Motor neuron (in vitro differentiated cells): ENCODE data around the gene RANBP2. TPM values are rescaled to one million over a fixed set of nuclear protein-coding genes. Genes with fewer than 3 reads are reported as not detected.
"Not testable (repeated sequence)": the region's sequence is repeated elsewhere in the genome, so short reads cannot be mapped to it uniquely, and the experiment has no call there.

Experiments
- ATAC-seq, 8 experiments: fragments of 200-7000 bp; cut with Tn5 transposase; replicated peaks in 6 of 8; 2 replicates each; pipeline ENCODE4 v1.8.0; 2021; ENCODE audit warnings: mild to moderate bottlenecking in 8 of 8, moderate library complexity in 8 of 8
- H3K27ac ChIP-seq, 2 donors: fragments of 250-450 bp; sonication (Bioruptor Pico); 2 replicates each; pipeline ENCODE4 v1.9.0; 2021; ENCODE audit warnings: antibody characterized with exemption in 2 of 2, mild to moderate bottlenecking in 2 of 2, moderate library complexity in 1 of 2
- H3K4me1 ChIP-seq, 2 donors: fragments of 250-450 bp; sonication (Bioruptor Pico); replicated peaks in 1 of 2; 2 replicates each; pipeline ENCODE4 v1.6.1; 2021; ENCODE audit warnings: antibody characterized with exemption in 2 of 2, mild to moderate bottlenecking in 2 of 2, moderate library complexity in 1 of 2
- H3K4me3 ChIP-seq, 5 donors: fragments of 250-450 bp; sonication (Bioruptor Pico); 2 replicates each; pipeline ENCODE4 v1.9.0; 2021; ENCODE audit warnings: antibody characterized with exemption in 5 of 5, mild to moderate bottlenecking in 5 of 5, moderate library complexity in 4 of 5
- WGBS, 10 experiments: fragments of 450-650 bp; shearing (Covaris generic); methylation state at CpG; one replicate each; pipeline ENCODE4 v1.0.0; 2022; 5-methylcytosine and 5-hydroxymethylcytosine counted together
- in situ Hi-C, 9 experiments: fragments of 400-800 bp; cut with MboI; loops; one replicate each; pipeline ENCODE4 v1.15.0; 2021; ENCODE audit warnings: low sequenced_read_pairs in 9 of 9, low pct_unique_long_range_greater_than_20kb in 2 of 9; ENCODE audit not compliant: unreplicated experiment in 9 of 9
- total RNA-seq, 8 experiments: library from RNA; unstranded; fragments of 300-600 nt; gene quantifications; 2 replicates each; pipeline versions ENCODE4 v1.2.3 to v1.2.4, GENCODE V29; 2022

RANBP2 gene
- total RNA-seq, 8 experiments from 2014 or later = 45.3 to 87.3 (median 63.9) TPM

DNA sequence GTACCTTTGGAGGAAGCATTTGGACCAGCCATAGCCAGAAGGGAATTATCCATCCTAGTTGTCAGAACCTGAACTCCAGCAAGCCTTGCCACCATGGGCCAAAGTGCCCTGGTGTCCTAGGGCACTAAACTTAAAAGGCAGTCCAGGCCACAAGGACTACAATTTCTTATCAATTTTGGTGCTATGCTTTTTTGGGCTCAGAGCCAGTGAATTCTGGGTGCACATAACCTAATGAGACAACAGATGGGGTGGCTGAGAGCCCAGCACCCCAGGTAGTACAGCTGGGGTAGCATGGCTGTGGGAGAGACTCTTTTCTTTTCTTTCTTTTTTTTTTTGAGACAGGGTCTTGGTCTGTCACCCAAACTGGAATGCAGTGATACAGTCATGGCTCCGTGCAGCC is 14.4 kb upstream of the RANBP2 start:
- no peak for ATAC-seq
- in situ Hi-C loops = no loop called here
- 63 to 100% (median 78%) methylated on average over 1 of the region's 1 CpG; no CpG with 5 or more reads in 7 of the 10 experiments for WGBS, 10 experiments
- Histone ChIP-seq H3K4me3 (no peak overlapping the region), H3K4me1 (no peaks in the 10 kb centered on the region), H3K27ac (no peak overlapping the region)

DNA sequence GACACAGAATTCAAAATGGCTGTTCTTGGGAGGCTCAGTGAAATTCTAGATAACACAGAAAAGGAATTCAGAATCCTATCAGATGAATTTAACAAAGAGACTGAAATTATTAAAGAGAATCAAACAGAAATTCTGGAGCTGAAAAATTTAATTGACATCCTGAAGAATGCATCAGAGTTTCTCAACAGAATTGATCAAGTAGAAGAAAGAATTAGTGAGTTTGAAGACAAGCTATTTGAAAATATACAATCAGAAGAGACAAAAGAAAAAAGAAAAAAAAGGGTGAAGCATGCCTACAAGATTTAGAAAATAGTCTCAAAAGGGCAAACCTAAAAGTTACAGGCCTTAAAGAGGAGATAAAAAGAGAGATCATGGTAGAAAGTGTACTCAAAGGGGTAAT is 12.0 kb upstream of the RANBP2 start:
- Histone ChIP-seq H3K4me1 (no peaks in the 10 kb centered on the region), H3K27ac (no peak overlapping the region), H3K4me3 (no peak overlapping the region)
- no peak for ATAC-seq
- in situ Hi-C loops = no loop called here

DNA sequence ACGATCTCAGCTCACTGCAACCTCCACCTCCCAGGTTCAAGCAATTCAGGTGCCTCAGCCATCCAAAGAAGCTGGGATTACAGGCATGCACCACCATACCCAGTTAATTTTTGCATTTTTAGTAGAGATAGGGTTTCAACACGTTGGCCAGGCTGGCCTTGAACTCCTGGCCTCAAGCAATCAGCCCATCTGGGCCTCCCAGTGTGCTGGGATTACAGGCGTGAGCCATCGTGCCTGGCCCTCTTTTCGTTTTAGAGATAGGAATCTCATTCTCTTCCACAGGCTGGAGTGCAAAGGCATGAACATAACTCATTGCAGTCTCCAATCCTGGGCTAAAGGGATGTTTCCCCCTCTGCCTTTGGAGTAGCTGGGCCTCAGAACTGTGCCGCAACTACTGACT is 2.3 kb upstream of the RANBP2 start:
- H3K4me1 ChIP-seq, H3K4me3 ChIP-seq, in situ Hi-C loops, H3K27ac ChIP-seq, ATAC-seq: not testable (repeated sequence)
- 44 to 100% (median 79%) methylated on average over 1 to 6 of the region's 6 CpGs; no CpG with 5 or more reads in 4 of the 10 experiments for WGBS, 10 experiments

DNA sequence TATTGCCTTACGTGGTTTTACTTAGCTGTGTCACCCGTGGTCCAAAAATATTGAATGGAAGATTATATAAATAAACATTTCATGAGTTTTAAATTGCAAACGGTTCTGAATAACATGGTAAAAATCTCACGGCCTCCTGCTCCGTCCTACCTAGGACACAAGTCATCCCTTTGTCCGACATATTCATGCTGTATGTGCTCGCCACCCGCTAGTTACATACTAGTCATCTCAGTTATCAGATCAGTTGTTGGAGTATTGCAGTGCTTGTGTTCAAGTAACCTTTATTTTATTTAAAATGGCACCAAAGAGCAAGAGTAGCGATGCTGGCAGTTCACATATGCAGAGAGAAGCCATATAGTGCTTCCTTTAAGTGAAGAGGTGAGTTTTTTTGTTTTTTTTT is 6.8 kb downstream of the RANBP2 start:
- WGBS, 10 experiments = 20 to 100% (median 90%) methylated on average over 1 to 8 of the region's 9 CpGs; no CpG with 5 or more reads in 1 of the 10 experiments
- ATAC-seq, in situ Hi-C loops, H3K4me3 ChIP-seq, H3K4me1 ChIP-seq, H3K27ac ChIP-seq: not testable (repeated sequence)

DNA sequence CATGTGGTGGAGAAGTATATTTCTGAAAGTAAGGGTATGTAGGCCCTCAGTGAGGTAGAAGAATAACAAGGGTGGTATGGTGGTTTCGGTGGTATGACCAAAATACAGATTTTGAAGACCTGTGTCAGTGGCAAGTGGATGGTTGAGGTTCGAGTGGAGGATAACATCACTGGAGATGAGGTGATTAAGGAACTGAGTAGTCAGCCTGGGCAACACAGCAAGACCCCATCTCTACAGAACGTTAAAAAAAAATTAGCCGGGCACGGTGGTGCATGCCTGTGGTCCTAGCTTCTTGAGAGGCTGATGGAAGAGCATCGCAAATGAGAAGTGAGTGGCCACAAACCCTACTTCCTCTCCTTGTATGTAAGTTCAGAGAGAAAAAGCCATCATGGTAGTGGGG is 15.4 kb downstream of the RANBP2 start:
- H3K4me1 ChIP-seq, ATAC-seq, H3K27ac ChIP-seq, H3K4me3 ChIP-seq, in situ Hi-C loops: not testable (repeated sequence)
- WGBS, 10 experiments = 80 to 100% (median 80%) methylated on average over 1 of the region's 6 CpGs; no CpG with 5 or more reads in 7 of the 10 experiments

DNA sequence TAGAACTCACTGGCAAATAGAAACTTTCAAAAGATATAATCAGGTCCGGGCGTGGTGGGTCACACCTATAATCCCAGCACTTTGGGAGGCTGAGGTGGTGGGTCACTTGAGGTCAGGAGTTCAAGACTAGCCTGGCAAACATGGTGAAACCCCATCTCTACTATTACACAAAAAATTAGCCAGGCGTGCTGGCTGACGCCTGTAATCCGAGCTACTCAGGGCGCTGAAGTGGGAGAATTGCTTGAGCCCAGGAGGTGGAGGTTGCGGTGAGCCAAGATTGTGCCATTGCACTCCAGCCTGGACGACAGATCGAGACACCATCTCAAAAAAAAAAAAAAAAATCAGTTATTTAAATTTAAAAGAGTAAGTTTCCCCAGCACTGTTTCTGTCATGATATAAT is 38.7 kb downstream of the RANBP2 start:
- whole genome bisulfite sequencing, 10 experiments = 88 to 100% (median 94%) methylated on average over 1 to 3 of the region's 9 CpGs; no CpG with 5 or more reads in 5 of the 10 experiments
- H3K27ac ChIP-seq, ATAC-seq, H3K4me3 ChIP-seq, H3K4me1 ChIP-seq, in situ Hi-C loops: not testable (repeated sequence)

DNA sequence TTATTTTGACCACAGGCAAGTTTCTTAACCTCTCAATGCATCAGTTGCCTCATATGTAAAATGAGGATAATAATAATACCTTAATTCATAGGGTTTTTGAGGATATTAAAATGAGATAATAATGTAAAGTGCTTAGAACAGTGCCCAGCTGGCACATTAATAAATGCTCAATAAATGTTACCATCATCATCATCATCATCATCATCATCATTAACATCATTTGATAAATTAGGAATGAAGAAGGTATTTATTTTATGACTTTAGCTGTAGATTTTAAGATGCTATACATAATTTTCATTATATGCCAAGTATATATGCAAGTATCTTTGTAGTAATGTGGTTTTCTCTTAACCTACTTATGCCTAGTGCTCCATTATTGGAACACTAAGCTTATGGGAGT is 43.3 kb downstream of the RANBP2 start:
- H3K4me1 ChIP-seq, in situ Hi-C loops, ATAC-seq, H3K4me3 ChIP-seq, H3K27ac ChIP-seq: not testable (repeated sequence)

DNA sequence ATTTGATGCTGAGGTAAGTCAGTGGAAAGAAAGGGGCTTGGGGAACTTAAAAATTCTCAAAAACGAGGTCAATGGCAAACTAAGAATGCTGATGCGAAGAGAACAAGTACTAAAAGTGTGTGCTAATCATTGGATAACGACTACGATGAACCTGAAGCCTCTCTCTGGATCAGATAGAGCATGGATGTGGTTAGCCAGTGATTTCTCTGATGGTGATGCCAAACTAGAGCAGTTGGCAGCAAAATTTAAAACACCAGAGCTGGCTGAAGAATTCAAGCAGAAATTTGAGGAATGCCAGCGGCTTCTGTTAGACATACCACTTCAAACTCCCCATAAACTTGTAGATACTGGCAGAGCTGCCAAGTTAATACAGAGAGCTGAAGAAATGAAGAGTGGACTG is 47.4 kb downstream of the RANBP2 start:
- H3K4me1 ChIP-seq, H3K4me3 ChIP-seq, ATAC-seq, in situ Hi-C loops, H3K27ac ChIP-seq: not testable (repeated sequence)
- 17 to 100% (median 92%) methylated on average over 1 to 4 of the region's 5 CpGs; no CpG with 5 or more reads in 2 of the 10 experiments for WGBS, 10 experiments

DNA sequence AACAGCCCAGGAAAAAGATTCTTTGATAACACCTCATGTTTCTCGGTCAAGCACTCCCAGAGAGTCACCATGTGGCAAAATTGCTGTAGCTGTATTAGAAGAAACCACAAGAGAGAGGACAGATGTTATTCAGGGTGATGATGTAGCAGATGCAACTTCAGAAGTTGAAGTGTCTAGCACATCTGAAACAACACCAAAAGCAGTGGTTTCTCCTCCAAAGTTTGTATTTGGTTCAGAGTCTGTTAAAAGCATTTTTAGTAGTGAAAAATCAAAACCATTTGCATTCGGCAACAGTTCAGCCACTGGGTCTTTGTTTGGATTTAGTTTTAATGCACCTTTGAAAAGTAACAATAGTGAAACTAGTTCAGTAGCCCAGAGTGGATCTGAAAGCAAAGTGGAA is 48.6 kb downstream of the RANBP2 start:
- H3K4me1 ChIP-seq, ATAC-seq, in situ Hi-C loops, H3K4me3 ChIP-seq, H3K27ac ChIP-seq: not testable (repeated sequence)
- WGBS, 10 experiments = no CpG with 5 or more reads among the region's 2 CpGs

DNA sequence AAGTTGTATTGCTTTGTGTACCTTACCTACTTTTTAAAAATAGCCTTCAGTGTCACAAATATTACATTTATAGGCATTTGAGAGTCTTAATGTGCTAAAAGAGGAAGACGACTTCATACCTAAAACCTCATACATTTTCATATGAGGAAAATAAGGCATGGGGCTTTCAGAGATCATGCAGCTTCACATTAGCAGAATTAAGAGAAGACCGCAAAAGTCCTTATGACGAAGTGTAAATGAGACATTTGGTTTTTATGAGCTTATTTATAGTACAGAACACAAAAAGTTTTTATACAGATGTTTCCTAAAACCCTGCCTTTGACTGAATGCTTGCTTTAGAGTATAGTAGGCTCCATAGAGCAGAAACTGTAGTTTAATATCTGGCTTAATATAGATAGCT is 57.2 kb downstream of the RANBP2 start:
- 63 to 100% (median 90%) methylated on average over 1 to 3 of the region's 3 CpGs; no CpG with 5 or more reads in 1 of the 10 experiments for WGBS, 10 experiments
- H3K4me1 ChIP-seq = no peaks in the 10 kb centered on the region
- H3K4me3 ChIP-seq = no peak overlapping the region
- H3K27ac ChIP-seq = no peak overlapping the region
- ATAC-seq = no peak
- in situ Hi-C loops = loop anchor here in 1 of 9 experiments (25.0 kb wide), 1 partner anchor 111 kb away; no protein-coding TSS in a partner anchor

DNA sequence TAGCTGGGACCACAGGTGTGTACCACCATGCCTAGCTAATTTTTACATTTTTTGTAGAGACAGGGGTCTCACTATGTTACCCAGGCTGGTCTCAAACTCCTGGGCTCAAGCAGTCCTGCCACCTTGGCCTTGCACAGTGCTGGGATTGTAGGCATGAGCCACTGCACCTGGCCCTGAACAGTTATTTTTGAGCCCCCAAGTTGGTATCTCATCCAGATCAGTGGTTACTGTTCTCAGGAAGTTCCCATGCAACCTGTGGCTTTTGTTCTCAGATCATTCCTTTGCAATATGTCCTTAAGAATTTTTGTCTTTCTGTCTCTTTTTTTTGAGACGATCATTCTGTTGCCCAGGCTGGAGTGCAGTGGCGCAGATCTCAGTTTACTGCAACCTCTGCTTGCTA is 59.6 kb downstream of the RANBP2 start:
- ATAC-seq = no peak
- in situ Hi-C loops = loop anchor here in 1 of 9 experiments (25.0 kb wide), 1 partner anchor 108 kb away; no protein-coding TSS in a partner anchor

DNA sequence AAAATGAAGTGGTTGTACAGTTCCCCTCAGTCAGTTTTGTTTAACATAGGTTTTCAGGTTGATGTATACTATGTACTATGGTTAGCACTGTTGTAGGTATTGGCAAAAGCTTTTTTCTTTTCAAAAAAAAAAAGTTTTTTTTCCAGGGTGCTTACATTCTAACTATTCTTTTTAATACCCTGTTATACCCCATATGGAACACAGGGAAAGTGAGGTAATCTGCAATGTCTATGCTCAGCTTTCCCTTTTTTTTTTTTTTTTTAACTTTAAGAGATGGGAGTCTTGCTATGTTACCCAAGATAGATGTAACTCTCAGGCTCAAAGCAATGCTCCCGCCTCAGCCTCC is 66.7 kb downstream of the RANBP2 start:
- WGBS, 10 experiments = 0 to 20% (median 0%) methylated on average over 1 of the region's 1 CpG; no CpG with 5 or more reads in 3 of the 10 experiments
- Histone ChIP-seq H3K27ac (no peak overlapping the region), H3K4me3 (peak overlapping the region; percentile 74 to 98 (median 90)), H3K4me1 (peaks cover 0 to 6% of the 10 kb centered on the region in 2 donors)
- in situ Hi-C loops = loop anchor here in 1 of 9 experiments (25.0 kb wide), 1 partner anchor 101 kb away; no protein-coding TSS in a partner anchor
- no peak for ATAC-seq

More for the DNA sequence above, 59.6 kb downstream of the RANBP2 start:
- no peak overlapping the region for H3K27ac ChIP-seq
- no peak overlapping the region for H3K4me3 ChIP-seq
- H3K4me1 ChIP-seq = no peaks in the 10 kb centered on the region
- 40 to 100% (median 100%) methylated on average over 1 of the region's 2 CpGs; no CpG with 5 or more reads in 7 of the 10 experiments for WGBS, 10 experiments

DNA sequence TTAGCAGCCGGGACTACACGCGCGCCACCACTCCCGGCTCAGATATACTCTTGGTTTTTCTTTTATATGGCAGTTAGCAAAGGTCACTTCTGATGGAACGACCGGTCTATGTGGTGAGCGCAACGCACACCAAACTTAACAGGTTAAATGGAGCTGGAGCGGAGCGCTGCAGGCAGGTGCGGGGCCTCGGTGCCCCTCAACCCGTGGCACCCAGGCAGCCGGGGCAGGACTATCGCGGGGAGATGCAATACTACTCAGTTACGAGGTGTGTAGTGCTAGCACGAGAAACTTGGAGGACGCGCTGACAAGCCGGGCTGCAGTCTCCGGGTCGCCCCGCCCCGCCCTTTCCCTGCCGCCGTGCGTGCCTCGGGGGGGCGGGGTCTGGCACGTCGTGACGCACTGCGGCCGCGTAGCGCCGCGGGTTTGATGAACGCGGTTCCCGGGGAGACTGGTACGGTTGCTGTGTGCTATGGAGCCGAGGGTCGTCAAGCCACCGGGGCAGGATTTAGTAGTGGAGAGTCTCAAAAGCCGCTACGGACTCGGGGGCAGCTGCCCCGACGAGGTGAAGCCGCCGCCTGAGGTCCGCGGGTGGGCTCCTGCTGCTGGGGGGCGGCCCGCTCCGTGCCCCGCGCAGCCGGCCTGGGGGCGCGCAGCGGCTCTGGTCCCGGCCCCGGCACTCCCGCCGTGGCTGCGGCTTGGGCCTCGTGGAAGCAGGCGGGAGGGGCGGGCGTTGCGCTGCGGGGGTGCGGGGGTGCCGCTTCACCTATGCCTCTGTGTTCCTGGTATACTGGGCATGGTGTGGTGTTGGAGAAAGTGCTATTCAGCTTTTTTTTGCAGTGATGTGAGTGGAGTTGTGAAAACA is 67.3 kb downstream of the RANBP2 start, which contains the start of gene CCDC138:
TSS of gene CCDC138 (plus strand) at position 418 of the 862 bp plus-strand sequence. CDS start at position 470, 52 bp downstream.
- ATAC-seq = peak; percentile 94 to 98 (median 95)
- WGBS, 10 experiments = 0 to 6% (median 0%) methylated on average over 5 to 19 of the region's 78 CpGs; no CpG with 5 or more reads in 2 of the 10 experiments
- in situ Hi-C loops = loop anchor here in 1 of 9 experiments (25.0 kb wide), 1 partner anchor 101 kb away; no protein-coding TSS in a partner anchor
- Histone ChIP-seq H3K4me3 (peak within 1 kb of the TSS; percentile 74 to 98 (median 90)), H3K4me1 (peaks cover 0 to 6% of the 10 kb centered on the region in 2 donors), H3K27ac (peak within 1 kb of the TSS; percentile 67 to 84)
